B cell (primary cell): ENCODE results near the gene CCNYL1.

Experiments used
- CTCF ChIP-seq: fragments of 200-600 bp; IDR thresholded peaks from one replicate; pipeline ENCODE4 v1.8.0; 2022; ENCODE audit warnings: antibody characterized with exemption, mild to moderate bottlenecking
- EZH2 ChIP-seq: IDR thresholded peaks from 2 replicates; pipeline ENCODE4 v1.6.1; 2012; ENCODE audit warnings: borderline replicate concordance, low read depth, mild to moderate bottlenecking, moderate library complexity, low read length; ENCODE audit not compliant: insufficient read depth, poor library complexity, severe bottlenecking

GRCh38 chr2:207801259-207801658, 89.8 kb downstream of the CCNYL1 start:
- TF ChIP-seq CTCF (no peak), EZH2 (no peak)
